ENCODE results near the gene NRCAM.

Gene NRCAM

DNA sequence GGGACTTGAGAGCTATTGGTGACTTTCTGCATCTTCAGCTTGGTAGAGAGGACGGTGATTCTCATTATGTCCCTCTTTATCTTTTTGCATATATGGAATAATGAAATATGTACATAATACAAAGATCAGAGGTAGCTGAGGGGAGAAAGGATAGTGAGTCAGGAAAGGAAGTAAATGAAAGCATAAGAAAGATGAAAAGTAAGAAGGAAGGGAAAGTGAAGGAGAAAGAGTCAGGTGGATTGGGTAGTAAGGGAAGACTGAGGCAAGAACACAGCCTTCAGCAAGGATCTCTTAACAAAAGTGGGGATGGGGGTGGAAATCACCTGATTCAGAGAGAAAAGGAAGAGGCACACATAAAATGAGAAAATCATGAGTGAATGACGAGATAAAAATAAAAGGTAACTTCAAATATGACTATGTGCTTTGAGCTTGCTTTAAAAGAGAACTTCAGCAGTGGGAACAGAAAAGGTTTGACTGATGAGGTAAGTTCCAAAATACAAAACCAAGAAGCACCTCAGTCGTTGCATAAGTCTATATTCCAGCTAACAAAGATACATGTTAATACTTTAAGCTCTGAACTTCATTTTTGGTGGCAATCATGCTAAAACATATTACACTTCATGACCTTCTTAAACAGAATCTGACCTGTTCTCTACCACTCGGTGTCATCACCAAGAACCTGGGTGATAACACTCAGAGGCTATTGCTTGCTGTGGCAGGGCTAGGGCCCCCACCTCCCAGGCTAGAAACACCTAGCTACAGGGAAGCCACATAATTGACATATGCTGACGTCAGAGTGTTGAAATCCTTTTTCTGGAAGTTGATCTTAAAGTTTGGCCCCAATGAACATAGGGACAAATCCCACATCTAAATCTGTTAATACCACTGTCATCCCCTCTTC, 32.9 kb downstream of the NRCAM start:
- DNase-seq = no peak

DNA sequence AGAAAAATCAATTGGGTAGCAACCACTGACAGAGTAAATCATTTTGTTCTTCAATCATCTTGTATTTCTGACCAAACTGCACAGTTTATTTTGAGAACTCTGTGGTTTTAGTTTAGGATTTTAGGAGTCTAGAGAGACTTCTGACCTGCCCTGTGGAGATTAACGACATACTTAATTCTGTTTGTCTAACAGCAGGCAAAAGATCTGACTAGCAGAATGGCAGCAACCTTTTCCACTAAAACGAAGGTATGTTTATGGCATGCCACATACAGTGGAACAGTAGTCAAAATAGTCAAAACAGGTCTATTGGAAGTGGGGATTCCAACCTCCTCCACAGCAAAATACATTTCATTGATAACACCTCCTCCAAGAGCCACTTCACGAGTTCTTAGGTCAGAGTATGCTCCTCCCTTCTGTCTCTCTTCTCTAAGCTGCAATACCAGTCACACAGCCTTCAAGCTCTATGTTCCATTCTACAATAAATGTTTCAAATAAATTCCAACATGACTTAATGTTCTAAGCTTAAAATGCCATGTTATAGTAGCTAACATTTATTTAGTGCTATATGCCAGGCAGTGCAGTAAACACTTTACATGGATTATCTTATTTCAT, 34.4 kb downstream of the NRCAM start:
- no peak for DNase-seq

DNA sequence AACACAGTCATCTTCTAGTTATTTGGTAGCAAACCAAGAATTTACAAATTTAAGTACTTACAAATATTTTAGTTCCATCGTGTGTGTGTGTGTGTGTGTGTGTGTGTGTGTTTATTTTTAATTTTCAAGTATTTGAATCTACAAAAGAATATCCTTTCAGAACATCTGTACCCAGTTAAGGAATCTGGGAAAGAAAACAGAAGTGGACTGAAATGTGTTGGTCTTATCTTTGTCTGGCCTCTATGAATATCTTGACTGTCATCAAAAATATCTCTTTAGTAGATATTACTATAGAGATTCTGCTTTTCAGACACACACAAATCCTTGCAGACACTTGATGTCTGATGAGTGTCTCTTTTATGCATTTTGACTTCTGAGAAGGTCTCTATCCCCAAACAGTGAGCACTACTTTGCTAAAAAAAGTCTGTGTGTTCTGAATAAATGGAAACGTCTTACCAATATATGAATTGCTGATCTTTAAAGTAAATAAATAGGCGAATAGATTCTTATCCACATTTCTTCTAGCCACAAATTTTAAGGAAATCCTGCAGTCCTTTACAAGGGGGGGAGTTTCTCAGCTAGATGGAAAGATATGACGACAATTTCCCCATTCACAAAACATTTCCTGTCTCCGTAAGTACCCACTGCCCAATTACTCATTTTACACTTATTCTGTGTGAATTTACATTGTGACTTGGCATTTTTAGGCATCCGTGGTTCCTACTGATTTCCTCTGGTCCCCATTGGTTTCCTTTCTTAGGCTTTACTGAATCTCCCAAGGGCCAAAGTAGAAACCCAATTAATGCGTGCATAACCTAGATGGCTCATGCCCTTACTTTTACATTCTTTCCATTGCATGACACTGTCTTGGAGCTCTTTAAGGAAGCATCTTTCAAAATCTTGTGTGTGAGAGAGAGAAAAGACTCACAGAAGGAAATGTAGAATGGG, 36.0 kb downstream of the NRCAM start:
- DNase-seq = no peak

DNA sequence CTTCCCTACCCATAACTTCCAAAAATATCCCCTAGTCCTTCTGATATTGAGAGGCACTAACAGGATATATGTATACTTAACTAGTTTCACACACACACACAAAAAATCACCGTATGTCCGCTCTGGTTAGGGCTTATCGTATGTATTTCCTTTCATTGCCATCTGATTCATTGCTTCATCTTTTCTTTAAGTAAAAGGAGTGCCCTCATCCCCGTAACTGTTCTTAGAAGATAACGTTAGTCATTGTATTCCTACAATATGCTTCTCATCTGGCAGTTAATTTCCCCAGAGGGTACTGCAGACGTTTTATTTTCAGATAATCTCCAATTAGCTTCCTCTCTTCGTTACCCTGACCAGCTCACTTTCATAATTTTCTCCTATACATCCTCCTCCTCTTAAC, 37.3 kb downstream of the NRCAM start:
- no peak for DNase-seq

DNA sequence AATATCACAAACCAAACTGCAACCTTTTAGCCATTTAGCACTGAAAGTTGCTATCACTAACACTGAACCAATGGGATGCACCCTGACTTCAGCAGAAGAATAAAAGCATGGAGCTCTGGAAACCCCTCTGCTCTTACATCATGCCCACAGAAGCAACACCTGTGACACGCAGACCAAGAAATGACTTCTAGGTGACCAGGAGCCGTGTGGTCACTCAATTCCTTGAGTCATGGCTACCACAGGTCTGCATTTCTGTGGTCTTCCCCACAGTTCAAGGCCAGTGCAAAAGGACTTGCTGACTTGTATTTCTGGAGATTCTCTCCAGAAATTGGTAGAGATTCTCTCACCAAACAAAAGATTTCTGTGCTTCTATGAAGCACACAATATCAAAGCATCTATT, 38.3 kb downstream of the NRCAM start:
- no peak for DNase-seq

DNA sequence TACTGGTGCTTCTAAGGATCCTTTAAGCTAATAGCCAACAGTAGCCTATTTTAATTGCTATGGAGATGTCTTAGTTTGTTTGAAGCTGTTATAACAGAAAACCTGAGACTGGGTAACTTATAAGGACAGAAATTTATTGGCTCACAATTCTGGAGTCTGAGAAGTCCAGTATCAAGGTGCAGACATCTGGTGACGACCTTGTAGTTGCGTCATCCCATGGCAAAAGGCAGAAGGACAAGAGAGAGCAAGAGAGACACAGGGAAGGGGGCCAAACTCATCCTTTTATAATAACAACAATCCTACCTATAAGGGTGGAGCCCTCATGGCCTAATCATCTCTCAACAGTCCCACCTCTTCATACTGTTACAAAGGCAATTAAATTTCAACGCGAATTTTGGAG, 39.1 kb downstream of the NRCAM start:
- DNase-seq = no peak

DNA sequence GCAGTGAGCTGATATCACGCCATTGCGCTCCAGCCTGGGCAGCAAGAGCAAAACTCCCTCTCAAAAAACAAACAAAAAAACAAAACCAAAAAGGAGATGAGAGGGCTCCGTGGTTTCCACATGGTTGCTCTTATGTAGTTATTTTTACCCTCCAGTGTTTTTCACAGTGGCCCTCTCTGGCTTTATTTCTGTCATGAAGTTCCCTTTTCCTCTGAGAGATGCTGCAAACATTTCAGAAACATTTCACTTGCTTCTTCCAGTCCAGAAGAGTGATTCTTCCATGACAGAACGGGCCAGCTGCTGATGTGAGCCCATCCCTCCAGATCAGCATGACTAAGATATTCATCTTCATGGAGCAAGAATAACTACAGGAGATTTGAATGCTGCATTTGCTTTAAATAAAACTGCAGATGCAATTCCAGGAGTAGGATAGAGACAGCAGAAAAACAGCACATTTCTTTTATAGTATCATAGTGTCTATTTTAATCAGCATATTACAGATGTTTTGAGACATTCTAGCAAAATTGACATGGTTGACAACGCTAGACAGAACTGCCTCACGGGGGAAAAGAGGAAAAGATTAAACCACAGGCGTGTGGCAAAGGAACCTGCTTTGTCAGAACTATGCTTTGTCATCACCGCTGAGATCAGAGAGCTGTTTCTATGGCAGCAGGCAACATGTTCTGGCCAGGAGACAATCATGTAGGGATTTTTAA, 40.3 kb downstream of the NRCAM start:
- DNase-seq = peak; percentile 53

DNA sequence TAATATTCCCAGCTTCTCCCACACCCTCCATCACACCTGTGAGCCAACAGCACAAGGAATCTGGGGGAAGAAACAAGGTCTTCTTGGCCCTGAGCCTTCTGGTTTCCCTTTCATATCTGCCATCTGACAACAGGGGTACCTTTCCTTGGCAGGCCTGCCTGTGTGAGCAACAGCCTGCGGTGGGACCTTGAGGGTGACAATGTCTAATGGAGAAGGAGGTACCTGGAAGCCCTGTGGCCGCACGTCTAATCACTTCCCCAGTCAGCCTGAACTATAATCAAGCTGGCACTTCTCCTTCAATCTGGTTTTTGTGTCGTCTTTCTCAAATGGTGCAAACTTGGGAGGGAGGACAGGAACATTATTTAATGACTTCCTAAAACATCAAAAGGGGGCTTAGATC, 41.2 kb downstream of the NRCAM start:
- DNase-seq = no peak

DNA sequence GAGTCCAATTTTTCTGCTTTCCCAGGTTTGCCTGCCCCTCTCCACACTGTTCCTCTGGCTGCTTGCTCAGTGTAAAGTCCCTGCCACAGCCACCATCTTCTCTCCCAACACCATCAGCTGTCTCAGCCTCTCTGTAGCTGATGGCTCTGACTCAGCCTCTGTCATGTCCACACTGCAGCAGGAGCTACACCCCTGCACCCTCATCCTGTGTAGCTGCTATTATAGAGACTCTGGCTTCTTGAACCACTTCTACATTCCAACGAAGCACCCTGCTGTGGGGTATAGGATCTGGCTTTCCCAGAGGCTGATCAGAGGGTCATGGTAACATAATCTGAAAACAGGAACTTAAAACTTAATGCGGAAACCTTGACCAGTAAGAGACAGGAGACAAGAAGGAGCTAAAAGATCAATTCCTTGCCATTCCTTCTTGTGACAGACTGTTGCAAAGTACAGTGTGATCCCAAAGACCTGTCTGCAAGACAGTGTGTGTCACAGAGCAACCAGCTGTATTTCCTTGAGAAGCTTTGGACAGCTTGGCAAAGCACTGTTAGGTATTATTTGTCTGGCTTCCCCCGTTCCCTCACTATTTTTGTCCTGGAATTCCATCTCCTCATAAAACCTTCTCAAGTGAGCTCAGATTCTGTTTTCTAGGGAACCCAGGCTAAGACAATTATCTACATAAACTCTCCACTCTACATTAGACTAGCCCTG, 42.3 kb downstream of the NRCAM start:
- no peak for DNase-seq

DNA sequence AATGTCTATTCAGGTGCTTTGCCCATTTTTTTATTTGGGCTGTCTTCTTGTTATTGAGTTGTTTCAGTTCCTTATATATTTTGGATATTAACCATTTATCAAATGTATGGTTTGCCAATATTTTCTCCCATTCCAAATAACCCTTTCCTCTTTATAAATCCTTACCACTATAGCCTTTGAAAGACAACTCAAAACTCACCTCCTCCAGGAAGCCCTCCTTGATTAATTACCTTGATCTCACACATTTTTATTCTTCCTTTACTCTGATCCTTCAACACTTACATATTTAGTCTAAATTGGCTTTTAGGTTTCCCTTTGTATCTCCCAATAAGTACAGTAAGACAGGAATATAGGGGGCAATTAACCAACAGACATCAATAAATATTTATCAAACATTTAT, 42.9 kb downstream of the NRCAM start:
- no peak for DNase-seq

DNA sequence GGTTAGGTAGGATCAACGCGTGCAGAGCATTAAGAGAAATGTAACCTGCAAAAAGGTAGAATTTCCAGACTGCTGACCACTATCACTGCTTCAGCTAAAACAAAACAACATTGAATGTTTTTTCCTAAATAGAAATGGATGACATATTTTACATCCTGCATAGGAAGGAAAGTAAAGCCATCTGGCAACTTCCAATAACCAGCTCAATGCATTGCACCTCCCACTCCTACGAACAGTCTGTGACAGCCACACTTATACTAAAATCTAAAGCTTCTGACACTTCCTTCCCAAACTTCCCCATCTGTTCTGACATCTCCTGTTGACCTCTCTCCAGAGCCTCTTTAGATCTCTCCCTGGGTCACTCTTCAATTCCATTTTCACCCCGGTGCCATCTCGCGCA, 47.1 kb downstream of the NRCAM start:
- no peak for DNase-seq

DNA sequence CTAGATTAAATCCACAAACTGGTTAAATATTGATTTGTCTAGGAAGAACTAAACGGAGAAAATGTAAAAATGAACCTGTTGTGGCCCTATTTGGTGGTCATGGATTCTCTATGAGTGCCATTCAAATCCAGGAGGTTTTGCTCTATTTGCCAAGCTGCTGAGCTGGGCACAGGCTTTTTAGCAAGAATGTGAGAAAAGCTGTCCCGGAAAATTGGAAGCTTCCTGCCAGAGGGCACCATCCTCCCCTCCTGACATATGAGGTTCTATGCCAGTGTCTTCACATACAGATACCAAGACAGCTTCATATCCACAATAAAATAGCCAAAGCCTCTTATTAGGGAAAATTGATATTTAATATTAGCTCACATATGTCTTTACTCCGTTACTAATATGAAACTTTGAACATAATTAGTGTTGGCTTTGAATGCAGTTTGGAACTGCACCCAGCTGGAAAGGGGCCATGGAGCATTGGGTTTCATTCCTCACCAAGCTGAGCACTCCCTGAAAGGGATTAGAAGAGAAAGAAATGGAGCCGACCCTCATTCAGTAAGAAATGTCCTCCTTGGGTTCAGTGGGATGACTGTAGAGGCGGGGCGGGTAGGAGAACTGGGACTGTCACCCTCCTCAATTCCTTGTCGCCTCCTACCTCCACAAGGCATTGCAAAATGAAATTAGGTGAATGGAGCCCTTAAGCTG, 47.8 kb downstream of the NRCAM start:
- peak; percentile 49 for DNase-seq

DNA sequence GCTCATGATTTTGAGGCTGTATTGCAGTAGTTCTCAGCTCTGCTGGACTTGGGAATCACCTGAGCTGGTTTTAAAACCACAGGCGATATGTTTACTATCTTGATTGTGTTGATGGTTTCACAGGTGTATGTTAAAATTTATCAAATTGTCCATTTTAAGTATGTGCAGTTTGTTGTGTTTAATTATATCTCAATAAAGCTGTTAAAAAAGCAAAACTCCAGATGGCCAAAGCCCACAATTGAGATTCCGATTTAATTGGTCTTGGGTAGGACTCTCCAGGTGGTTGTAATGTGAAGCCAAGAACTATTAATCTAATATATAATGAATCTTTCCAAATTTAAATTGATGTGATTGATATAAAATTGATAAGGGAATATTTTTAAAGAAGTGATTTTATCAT, 48.6 kb downstream of the NRCAM start:
- peak; percentile 56 for DNase-seq

DNA sequence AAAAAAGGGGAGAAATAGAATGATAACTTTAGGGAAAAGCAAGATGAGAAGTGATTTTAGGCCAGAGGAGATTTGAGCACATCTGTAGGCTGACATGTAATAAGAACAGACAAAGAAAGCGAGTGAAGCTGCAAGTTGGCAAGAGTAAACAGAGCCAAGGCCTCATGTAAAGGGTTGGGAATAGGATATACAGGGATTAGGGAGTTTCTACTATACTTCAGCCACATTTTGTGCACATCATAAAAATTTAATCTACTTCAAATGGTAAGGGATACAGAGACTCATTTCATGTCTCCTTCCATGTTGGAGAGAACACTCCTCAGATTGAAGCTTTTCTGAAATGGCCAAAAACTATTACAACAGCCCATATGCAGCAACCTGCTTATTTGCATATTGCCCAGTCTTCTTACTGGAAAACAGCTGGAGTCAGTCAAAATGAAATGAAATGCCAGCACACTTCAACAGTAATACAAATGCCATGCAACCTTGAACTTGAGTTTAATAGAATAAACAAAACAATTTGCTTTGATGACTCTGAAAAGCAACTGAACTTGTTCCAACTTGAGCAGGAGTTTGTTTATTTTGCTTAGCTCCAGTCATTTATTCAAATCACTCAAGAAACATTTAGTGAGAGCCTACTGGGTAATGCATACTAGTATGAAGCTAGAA, 49.9 kb downstream of the NRCAM start:
- DNase-seq = peak; percentile 47

DNA sequence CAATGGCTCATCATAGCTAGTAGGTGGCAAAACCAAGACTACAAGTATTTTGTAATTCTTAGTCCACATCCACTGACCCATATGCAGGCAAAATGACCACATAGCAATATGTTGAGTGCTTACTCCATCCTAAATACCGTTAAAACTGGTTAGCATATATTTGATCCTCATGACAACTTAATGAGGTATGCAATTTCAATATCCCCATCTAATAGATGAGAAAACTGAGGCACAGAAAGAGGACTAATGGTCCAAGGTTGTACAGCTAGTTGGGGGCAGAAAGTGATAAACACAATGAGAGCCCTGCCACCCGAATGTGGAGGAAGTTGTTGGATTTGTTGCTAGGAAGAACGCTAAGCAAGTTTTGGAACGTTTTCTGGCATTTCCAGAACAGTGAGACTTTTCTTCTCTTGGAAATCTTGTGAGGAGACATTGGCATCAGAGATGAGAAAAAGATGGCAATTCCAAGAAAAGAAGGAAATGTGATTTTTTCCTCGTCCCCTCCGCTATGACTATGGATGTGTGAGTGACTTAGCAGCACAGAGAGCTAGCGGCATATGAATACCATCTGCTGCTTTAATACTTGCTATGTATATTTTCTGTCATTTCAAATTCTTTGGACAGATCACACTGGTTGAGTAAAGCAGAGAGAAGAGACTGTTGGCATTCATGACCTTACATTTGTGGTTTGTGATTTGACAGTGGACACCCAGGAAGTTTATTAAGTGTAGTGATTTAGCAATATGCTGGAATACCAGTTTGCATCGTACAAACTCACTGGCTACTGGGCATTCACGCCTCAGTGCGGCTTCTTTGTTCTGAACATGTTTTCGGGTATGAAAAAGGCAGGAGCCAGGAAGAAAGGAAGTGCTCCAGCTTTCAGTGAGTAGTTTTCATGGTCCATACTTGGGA, 51.5 kb downstream of the NRCAM start:
- DNase-seq = no peak

DNA sequence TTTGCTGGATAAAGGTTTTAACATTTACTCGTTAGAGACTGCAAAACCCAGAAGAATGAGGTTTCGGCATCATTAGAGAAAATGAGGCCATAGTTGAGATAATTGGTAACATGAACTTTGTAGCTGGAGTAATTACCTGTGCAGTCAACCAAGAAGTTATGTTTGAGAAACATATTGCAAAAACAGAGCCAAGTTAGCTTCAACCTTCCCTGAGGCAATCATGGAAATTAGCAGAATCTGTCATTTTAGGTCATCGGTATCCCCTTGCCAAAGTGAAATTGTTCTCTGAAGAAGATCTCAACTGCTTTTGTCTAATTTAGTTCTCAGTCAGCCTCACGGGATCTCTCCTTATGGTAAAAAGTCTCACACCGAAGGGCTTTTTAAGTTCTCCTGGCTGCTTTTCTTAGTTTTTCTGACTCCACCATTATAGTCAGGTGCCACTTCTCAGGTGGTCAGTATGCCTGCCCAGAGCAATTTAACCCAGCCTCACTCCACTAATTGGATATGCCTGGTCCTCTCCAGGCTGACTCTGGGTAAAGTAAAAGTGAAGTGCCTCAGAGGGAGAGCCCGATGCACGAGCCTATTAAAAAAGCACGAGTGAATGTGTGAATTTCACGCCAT, 52.5 kb downstream of the NRCAM start:
- peak; percentile 83 for DNase-seq

DNA sequence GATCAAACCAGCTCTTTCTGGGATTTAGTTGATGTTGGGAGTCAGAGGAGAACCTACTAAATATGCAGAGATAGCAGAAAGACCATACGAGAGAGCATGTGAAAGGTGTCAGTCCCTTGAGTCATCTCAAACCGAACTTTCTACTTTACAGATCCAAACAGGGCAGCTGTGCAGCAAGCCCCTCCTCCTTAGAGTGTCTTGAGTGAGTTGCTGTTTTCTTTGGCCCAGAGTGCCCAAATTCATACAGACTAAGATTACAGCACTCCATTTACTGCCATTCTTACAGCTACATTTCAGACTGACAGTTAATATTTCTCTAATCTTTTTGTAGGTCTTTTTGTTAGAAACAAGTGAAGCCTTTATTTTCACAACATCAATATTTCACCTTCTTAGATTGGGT, 53.4 kb downstream of the NRCAM start:
- DNase-seq = no peak

DNA sequence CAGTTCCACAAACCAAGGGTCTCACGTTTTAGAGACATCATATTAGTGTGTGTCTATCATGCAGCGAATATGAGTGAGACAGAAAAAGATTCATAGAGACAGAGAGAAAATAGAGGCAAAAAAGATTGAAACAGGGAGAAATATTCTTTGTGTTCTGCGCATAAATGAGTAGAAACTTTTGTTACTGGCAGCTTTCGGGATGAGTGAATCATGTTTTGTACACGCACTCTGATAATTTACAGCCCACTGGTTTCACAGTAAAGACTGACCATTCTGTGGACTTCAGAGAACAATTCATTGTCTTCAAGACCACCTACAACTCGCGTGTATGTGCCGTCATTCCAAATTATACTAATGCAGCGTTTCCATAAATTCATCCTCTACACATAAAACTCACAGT, 60.2 kb downstream of the NRCAM start:
- DNase-seq = no peak

DNA sequence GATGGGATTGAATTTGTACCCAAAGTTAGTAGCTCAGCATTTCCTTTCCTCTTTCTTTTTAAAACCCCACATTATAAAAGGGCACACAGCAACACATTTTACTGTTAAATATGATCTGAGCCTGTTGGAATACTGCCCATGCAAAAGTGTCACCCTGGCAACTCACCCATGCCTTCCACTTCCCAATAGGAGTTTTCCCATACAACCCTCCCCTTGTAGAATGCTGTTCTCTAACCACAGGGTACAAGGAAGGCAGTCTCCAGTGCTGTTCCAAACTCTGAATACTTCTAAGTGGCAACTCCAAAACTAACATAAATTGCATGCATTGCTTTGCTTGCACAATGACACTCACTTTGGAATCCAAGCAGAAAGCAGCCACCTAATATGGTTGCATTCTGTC, 60.8 kb downstream of the NRCAM start:
- DNase-seq = no peak
